Hepatocyte (in vitro differentiated cells): ENCODE data around the gene APOB.

ENCODE experiments used
- EZH2 ChIP-seq: fragments of 200-600 bp; sonication (generic); IDR thresholded peaks from 2 replicates; pipeline ENCODE4 v1.6.1; 2016; ENCODE audit warnings: antibody characterized with exemption, mild to moderate bottlenecking, borderline replicate concordance
- EZH2phosphoT487 ChIP-seq: fragments of 200-600 bp; sonication (generic); IDR thresholded peaks from one replicate; pipeline ENCODE4 v1.6.1; 2018; ENCODE audit warnings: antibody characterized with exemption, mild to moderate bottlenecking, low read depth, moderate library complexity; ENCODE audit not compliant: unreplicated experiment, severe bottlenecking
- TF ChIP-seq, protein P1 (sequence below): fragments of 200-600 bp; sonication (generic); IDR thresholded peaks from 2 replicates; pipeline ENCODE4 v1.5.1; 2016; ENCODE audit warnings: antibody characterized with exemption, mild to moderate bottlenecking; ENCODE audit not compliant: poor library complexity

DNA sequence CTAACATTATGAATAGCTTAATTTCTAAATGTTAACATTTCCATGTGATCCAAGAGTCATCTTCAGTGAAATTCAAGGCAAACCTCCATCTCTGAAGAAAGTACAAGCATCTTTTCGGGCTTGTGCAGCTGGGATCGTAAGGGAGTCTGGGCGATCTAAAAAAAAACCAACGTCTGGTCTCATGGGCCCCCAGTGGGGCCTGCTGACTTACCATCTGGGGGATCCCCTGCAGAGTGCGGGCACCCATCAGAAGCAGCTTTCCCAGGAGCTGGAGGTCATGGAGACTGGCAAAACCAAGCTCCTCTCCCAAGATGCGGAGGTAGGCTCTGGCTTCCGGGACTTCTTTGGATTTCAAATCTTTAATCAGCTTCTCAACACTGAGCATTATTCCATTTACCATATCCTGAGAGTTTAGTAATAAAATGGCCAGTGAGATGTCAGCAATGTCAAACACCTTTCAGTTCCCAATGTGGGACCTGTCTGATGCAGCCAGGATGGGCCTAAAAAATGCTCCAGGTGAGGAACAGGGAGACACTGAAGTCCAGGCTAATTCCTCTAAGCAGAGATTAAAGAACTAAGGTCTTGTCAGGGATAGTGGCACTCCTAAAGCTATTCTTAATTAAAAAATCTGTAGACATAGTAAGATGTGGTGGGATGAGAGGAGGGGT, 19.0 kb downstream of the APOB start:
- TF ChIP-seq, protein P1, sequence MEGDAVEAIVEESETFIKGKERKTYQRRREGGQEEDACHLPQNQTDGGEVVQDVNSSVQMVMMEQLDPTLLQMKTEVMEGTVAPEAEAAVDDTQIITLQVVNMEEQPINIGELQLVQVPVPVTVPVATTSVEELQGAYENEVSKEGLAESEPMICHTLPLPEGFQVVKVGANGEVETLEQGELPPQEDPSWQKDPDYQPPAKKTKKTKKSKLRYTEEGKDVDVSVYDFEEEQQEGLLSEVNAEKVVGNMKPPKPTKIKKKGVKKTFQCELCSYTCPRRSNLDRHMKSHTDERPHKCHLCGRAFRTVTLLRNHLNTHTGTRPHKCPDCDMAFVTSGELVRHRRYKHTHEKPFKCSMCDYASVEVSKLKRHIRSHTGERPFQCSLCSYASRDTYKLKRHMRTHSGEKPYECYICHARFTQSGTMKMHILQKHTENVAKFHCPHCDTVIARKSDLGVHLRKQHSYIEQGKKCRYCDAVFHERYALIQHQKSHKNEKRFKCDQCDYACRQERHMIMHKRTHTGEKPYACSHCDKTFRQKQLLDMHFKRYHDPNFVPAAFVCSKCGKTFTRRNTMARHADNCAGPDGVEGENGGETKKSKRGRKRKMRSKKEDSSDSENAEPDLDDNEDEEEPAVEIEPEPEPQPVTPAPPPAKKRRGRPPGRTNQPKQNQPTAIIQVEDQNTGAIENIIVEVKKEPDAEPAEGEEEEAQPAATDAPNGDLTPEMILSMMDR: no peak
- TF ChIP-seq EZH2 (no peak), EZH2phosphoT487 (no peak)
